ENCODE measurements around the gene ARPIN. TPM values are rescaled to one million over a fixed set of nuclear protein-coding genes. Genes with fewer than 3 reads are reported as not detected.
A peak's percentile ranks its signal among the peaks of the same experiment; 100 is the strongest.
"Not testable (repeated sequence)": the region's sequence is repeated elsewhere in the genome, so short reads cannot be mapped to it uniquely, and the experiment has no call there.

The ARPIN gene
- total RNA-seq, result 10 to 100 TPM; 31.7 to 36.7 TPM

DNA sequence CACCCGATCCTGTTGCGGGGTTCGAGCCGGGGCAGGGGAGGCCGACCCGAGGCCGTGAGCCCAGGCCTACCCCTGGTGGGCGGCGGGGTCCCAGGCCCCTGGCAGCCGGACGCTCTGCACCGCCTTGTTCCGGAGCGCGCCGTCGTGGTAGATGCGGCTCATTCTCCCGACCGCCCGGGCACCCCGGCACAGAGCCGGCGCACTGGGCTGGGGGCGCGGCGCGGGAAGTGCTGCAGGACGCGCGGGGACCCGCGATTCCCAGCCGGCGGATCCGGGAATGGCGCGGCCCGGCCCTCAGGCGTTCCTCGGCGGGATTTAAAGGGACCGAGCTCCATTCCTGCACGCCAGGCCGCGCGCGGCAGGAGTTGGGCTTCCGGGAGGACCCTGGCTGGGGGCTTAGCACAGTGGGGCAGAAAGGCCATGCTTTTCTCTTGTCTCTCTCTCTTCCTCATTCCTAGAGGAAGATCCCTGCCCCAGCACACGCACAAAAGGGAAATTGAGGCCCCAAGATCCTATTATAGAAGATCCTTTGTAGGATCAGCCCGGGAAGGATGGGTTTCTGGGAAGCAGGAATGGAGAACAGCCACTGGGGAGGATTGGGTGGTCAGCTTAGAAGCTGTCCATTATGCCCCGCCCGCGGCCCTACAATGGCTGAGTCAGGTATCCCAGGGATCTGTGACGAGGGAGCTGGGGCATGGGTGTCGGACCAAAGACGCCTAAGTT is at the start of gene ARPIN:
TSS of gene ARPIN (minus strand) at position 279 of the 723 bp plus-strand sequence. CDS start at position 162, 117 bp downstream.
- Histone ChIP-seq H3K27me3 (no peaks in the 10 kb centered on the region), H3K9ac (ENCODE audit: low read depth in 2 of 2, low read length in 2 of 2) (peak within 1 kb of the TSS; percentile 76 to 88), H3K9me3 (no peaks in the 10 kb centered on the region), H3K4me3 (peak within 1 kb of the TSS; percentile 80), H3K27ac (peak within 1 kb of the TSS; percentile 95), H3K4me1 (no peaks in the 10 kb centered on the region), H3K36me3 (no peaks in the 10 kb centered on the region)
- intact Hi-C loops (cut with DNase I), result loop anchor here (5.0 kb wide), 1 partner anchor 44 kb away; no protein-coding TSS in a partner anchor
- DNase-seq, result peak; percentile 71
- TF ChIP-seq, protein P1, sequence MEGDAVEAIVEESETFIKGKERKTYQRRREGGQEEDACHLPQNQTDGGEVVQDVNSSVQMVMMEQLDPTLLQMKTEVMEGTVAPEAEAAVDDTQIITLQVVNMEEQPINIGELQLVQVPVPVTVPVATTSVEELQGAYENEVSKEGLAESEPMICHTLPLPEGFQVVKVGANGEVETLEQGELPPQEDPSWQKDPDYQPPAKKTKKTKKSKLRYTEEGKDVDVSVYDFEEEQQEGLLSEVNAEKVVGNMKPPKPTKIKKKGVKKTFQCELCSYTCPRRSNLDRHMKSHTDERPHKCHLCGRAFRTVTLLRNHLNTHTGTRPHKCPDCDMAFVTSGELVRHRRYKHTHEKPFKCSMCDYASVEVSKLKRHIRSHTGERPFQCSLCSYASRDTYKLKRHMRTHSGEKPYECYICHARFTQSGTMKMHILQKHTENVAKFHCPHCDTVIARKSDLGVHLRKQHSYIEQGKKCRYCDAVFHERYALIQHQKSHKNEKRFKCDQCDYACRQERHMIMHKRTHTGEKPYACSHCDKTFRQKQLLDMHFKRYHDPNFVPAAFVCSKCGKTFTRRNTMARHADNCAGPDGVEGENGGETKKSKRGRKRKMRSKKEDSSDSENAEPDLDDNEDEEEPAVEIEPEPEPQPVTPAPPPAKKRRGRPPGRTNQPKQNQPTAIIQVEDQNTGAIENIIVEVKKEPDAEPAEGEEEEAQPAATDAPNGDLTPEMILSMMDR (IDR thresholded peaks at IDR 0.05), result no peak

DNA sequence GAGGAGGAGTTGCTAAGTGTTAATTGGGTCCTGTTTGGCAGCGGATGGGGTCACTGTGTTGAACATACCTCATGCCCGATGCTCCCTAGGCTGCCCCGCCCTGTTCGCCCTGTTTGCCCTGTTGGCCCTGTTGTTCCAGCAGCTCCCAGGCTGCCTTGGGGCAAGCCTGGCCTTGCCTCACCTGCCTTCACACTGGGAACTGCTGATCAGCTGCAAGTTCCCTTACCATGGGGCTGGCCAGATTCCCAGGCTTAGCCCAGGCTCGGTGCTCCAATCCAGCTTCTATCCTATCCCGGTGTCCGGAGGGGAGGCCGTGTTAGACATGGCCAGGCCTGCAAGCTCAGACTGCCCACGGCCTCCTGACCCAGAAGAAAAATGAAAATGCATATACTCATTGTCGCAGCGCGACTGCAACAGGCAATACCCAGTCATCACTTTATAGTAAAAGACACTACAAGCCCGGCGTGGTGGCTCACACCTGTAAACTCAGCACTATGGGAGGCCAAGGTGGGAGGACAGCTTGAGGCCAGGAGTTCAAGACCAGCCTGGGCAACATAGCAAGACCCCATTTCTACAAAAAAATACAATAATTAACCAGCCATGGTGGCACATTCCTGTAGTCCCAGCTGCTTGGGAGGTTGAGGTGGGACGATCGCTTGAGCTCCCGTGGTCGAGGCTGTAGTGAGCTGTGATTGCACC is 45.5 kb upstream of the ARPIN start:
- peak; percentile 78 for DNase-seq
- no peaks in the 10 kb centered on the region for H3K36me3 ChIP-seq
- intact Hi-C loops (cut with DNase I), result loop anchor here (5.0 kb wide), 1 partner anchor 46 kb away; the partner anchor contains the start of gene ARPIN
- H3K4me3 ChIP-seq, result no peak overlapping the region
- no peaks in the 10 kb centered on the region for H3K9me3 ChIP-seq
- TF ChIP-seq, protein P1 (IDR thresholded peaks at IDR 0.05), result no peak
- H3K27me3 ChIP-seq, result no peaks in the 10 kb centered on the region
- H3K27ac ChIP-seq, result no peak overlapping the region
- no peaks in the 10 kb centered on the region for H3K4me1 ChIP-seq
- H3K9ac ChIP-seq (ENCODE audit: low read depth in 2 of 2, low read length in 2 of 2), result no peak overlapping the region

DNA sequence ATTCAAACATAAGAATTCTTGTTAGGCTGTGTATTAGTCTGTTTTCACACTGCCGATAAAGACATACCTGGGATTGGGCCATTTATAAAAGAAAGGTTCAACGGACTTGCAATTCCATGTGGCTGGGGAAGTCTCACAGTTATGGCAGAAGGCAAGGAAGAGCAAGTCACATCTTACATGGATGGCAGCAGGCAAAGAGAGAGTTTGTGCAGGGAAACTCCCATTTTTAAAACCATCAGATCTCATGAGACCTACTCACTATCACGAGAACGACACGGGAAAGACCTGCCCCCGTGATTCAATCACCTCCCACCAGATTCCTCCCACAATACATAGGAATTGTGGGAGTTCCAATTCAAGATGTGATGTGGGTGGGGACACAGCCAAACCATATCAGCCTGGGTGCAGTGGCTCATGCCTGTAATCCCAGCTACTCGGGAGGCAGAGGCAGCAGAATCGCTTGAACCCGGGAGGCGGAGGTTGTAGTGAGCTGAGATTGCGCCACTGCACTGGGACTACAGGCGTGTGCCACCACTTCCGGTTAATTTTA is 42.8 kb upstream of the ARPIN start:
- not testable (repeated sequence) for H3K4me3 ChIP-seq; H3K27ac ChIP-seq; H3K9me3 ChIP-seq; H3K27me3 ChIP-seq; DNase-seq; H3K9ac ChIP-seq (ENCODE audit: low read depth in 2 of 2, low read length in 2 of 2); H3K36me3 ChIP-seq; H3K4me1 ChIP-seq
- intact Hi-C loops (cut with DNase I), result loop anchor here (5.0 kb wide), 1 partner anchor 43 kb away; the partner anchor contains the start of gene ARPIN

DNA sequence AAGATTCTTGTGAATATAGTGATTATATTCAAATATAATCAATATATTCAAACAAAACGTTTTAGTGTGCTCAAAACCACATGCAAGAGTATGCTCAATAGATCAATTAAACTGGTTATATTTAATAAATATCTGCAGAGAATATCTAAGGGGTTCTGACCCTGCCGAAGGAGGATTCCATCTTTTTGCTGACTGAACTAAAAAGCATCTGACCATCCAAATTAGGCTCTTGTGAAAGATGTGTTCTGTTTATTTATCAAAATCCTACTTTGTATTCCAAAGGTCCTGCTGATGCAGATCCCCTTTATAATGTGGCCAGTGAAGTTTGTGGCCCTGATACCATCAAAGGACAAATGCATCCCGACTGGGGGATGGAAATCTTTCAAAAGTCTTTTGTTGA is 41.8 kb upstream of the ARPIN start:
- TF ChIP-seq, protein P1 (IDR thresholded peaks at IDR 0.05), result no peak
- Histone ChIP-seq H3K36me3 (no peaks in the 10 kb centered on the region), H3K9ac (ENCODE audit: low read depth in 2 of 2, low read length in 2 of 2) (no peak overlapping the region), H3K27ac (no peak overlapping the region), H3K9me3 (no peaks in the 10 kb centered on the region), H3K27me3 (no peaks in the 10 kb centered on the region), H3K4me3 (no peak overlapping the region), H3K4me1 (no peaks in the 10 kb centered on the region)
- intact Hi-C loops (cut with DNase I), result no loop called here
- no peak for DNase-seq

DNA sequence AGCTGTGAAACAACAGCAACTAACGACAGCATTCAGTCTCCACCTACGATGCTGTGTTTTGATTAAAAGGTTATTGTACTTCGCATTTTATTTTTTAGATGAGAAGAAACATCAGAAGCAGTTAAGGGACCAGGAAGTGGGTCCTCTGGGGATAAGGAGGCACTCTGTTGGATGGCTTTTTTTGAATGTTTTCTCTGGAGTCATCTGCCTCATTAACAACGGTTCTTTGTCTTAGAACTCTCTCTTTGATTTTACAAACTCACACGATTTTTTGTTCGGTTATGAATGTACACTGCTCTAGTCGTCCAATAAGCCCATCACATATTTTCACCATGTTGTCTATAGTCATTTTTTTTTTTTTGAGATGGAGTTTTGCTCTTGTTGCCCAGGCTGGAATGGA is 36.0 kb upstream of the ARPIN start:
- H3K9ac ChIP-seq (ENCODE audit: low read depth in 2 of 2, low read length in 2 of 2), result no peak overlapping the region

More for the DNA sequence above, 36.0 kb upstream of the ARPIN start:
- Histone ChIP-seq H3K4me3 (no peak overlapping the region), H3K27ac (no peak overlapping the region), H3K9me3 (no peaks in the 10 kb centered on the region), H3K36me3 (no peaks in the 10 kb centered on the region), H3K4me1 (peaks cover 9% of the 10 kb centered on the region), H3K27me3 (no peaks in the 10 kb centered on the region)
- intact Hi-C loops (cut with DNase I), result no loop called here
- DNase-seq, result no peak
- TF ChIP-seq, protein P1 (IDR thresholded peaks at IDR 0.05), result no peak

All from colonic mucosa (tissue), 4 donors.